ENCODE measurements around the gene ATP6AP1. TPM values are rescaled to one million over a fixed set of nuclear protein-coding genes. Genes with fewer than 3 reads are reported as not detected.

The ATP6AP1 gene
- total RNA-seq, 1 donor from 2014 or later = 50.1 TPM

GRCh38 chrX:154485150-154486051, 56.9 kb downstream of the ATP6AP1 start:
- DNase-seq (ENCODE audit: low spot score in 2 of 2) (no peak), FAIRE-seq (no peak)

- FAIRE-seq (no peak), DNase-seq (ENCODE audit: low spot score in 2 of 2) (no peak)
Measured at GRCh38 chrX:154486052-154486395, 57.5 kb downstream of the ATP6AP1 start.

Small RNAs within 50 kb of the gene (small RNA-seq; reads per million reads assigned to genes)
- gene MIR6858 (0.10 reads per million), gene SNORA70 (not detected)

Other genes starting within 250 kb of the ATP6AP1 start
- not detected for gene OPN1MW, start 246.1 kb upstream of the ATP6AP1 start, total RNA-seq
- not detected for gene OPN1MW2, start 208.9 kb upstream of the ATP6AP1 start, total RNA-seq
- gene OPN1MW3, start 171.1 kb upstream of the ATP6AP1 start, total RNA-seq = not detected
- not detected for gene TEX28, start 133.6 kb upstream of the ATP6AP1 start, total RNA-seq
- 1.6 TPM for gene TKTL1, start 132.9 kb upstream of the ATP6AP1 start, total RNA-seq
- gene FLNA, start 54.0 kb upstream of the ATP6AP1 start, total RNA-seq = 66.9 TPM
- gene EMD, start 49.4 kb upstream of the ATP6AP1 start, total RNA-seq = 13.9 TPM
- gene RPL10, start 30.3 kb upstream of the ATP6AP1 start, total RNA-seq = 2,273 TPM
- gene DNASE1L1, start 19.4 kb upstream of the ATP6AP1 start, total RNA-seq = 4.5 TPM
- gene TAFAZZIN, start 17.1 kb upstream of the ATP6AP1 start, total RNA-seq = 11.0 TPM
- 240 TPM for gene GDI1, start 8.5 kb downstream of the ATP6AP1 start, total RNA-seq
- gene FAM50A, start 15.5 kb downstream of the ATP6AP1 start, total RNA-seq = 21.2 TPM
- gene PLXNA3, start 29.6 kb downstream of the ATP6AP1 start, total RNA-seq = 14.7 TPM
- gene LAGE3, start 50.6 kb downstream of the ATP6AP1 start, total RNA-seq = 13.5 TPM
- gene UBL4A, start 57.9 kb downstream of the ATP6AP1 start, total RNA-seq = 39.1 TPM
- 2.4 TPM for gene SLC10A3, start 62.0 kb downstream of the ATP6AP1 start, total RNA-seq
- 9.8 TPM for gene FAM3A, start 87.6 kb downstream of the ATP6AP1 start, total RNA-seq
- gene G6PD, start 118.2 kb downstream of the ATP6AP1 start, total RNA-seq = 16.3 TPM
- gene IKBKG, start 118.9 kb downstream of the ATP6AP1 start, total RNA-seq = 4.1 TPM
- not detected for gene CTAG1A, start 156.5 kb downstream of the ATP6AP1 start, total RNA-seq
- not detected for gene CTAG1B, start 190.6 kb downstream of the ATP6AP1 start, total RNA-seq
- gene CTAG2, start 224.9 kb downstream of the ATP6AP1 start, total RNA-seq = not detected

Data from frontal cortex (tissue), 4 donors.